HepG2 (cell line): ENCODE data around the gene UBAC1. TPM values are rescaled to one million over a fixed set of nuclear protein-coding genes. Genes with fewer than 3 reads are reported as not detected.

Experiments
- ATAC-seq: fragments of 200-7000 bp; cut with Tn5 transposase; 3 replicates; pipeline ENCODE4 v1.9.1; 2020; ENCODE audit warnings: mild to moderate bottlenecking, moderate library complexity
- BruUV-seq: library from RNA; stranded (reverse); fragments of 400-500 nt; replicated peaks from 2 replicates; lab custom pipeline; 2021; lab: Mats Ljungman, UMichigan
- CTCF ChIA-PET: fragments of 300-600 bp; formaldehyde crosslinking; extraction: SDS; loops from one replicate; lab custom pipeline; 2021; ENCODE audit warnings: low total read pairs, inconsistent platforms, low intra/inter-chr PET ratio; lab: Yijun Ruan, JAX
- POLR2A ChIA-PET: fragments of 350-600 bp; sonication (Branson Sonifier 250); formaldehyde crosslinking; loops from one replicate; lab custom pipeline; 2020; ENCODE audit warnings: antibody characterized with exemption, inconsistent platforms; lab: Yijun Ruan, JAX
- DNase-seq: peaks from one replicate; pipeline ENCODE4 v3.0.0-alpha.2; 2015; ENCODE audit warnings: low spot score
- FAIRE-seq: peaks from 3 replicates; lab custom pipeline; 2011; peaks lifted over from hg19 to GRCh38; lab: Jason Lieb, UNC
- H2AFZ ChIP-seq: one replicate; pipeline ENCODE4 v1.6.1; 2011; ENCODE audit warnings: low read length, inconsistent platforms
- H3K27ac ChIP-seq: fragments of 300-600 bp; 3 replicates; pipeline ENCODE4 v1.8.0; 2011; ENCODE audit warnings: mixed run types, mild to moderate bottlenecking, mixed read lengths, low read length, inconsistent platforms; ENCODE audit not compliant: insufficient read depth; ENCODE audit errors: extremely low read length
- H3K27me3 ChIP-seq, 2 experiments: fragments of 200-600 bp in 1 of 2; 2 replicates in 1 of 2; 3 replicates in 1 of 2; pipeline versions ENCODE4 v1.6.0 to v1.8.0; 2011; ENCODE audit warnings: low read length in 2 of 2, mild to moderate bottlenecking in 2 of 2, moderate library complexity in 2 of 2, inconsistent platforms in 1 of 2; ENCODE audit not compliant: insufficient read depth in 2 of 2, control insufficient read depth in 1 of 2
- H3K36me3 ChIP-seq, 2 experiments: fragments of 200-600 bp in 1 of 2; replicated peaks in 1 of 2; 2 replicates in 1 of 2; 3 replicates in 1 of 2; pipeline versions ENCODE4 v1.5.1 to v1.8.0; 2011; ENCODE audit warnings: low read length in 2 of 2, inconsistent platforms in 1 of 2; ENCODE audit not compliant: insufficient read depth in 2 of 2, control insufficient read depth in 1 of 2
- H3K4me1 ChIP-seq: 2 replicates; pipeline ENCODE4 v1.5.1; 2012; ENCODE audit warnings: low read length, inconsistent platforms; ENCODE audit not compliant: insufficient read depth
- H3K4me2 ChIP-seq: 2 replicates; pipeline ENCODE4 v1.6.0; 2011; ENCODE audit warnings: low read depth, low read length, inconsistent platforms
- H3K4me3 ChIP-seq, 3 experiments: fragments of 200-600 bp in 1 of 3; sonication (generic), shearing (Covaris generic) in 1 of 3; replicated peaks in 1 of 3; 2 replicates each; pipeline ENCODE4 v1.5.1; 2011 to 2016; ENCODE audit warnings: low read length in 3 of 3, inconsistent platforms in 2 of 3, low read depth in 2 of 3, mild to moderate bottlenecking in 2 of 3, control low read depth in 1 of 3, mixed read lengths in 1 of 3; ENCODE audit not compliant: insufficient read depth in 1 of 3
- H3K79me2 ChIP-seq: one replicate; pipeline ENCODE4 v1.6.1; 2011; ENCODE audit warnings: low read length, inconsistent platforms; ENCODE audit not compliant: insufficient read depth
- H3K9ac ChIP-seq: 2 replicates; pipeline ENCODE4 v1.6.0; 2011; ENCODE audit warnings: mild to moderate bottlenecking, low read depth, low read length, inconsistent platforms; ENCODE audit not compliant: insufficient read depth
- H3K9me3 ChIP-seq: 2 replicates; pipeline ENCODE4 v1.5.1; 2012; ENCODE audit warnings: mild to moderate bottlenecking, low read length
- H4K20me1 ChIP-seq: 2 replicates; pipeline ENCODE4 v1.6.0; 2011; ENCODE audit warnings: inconsistent platforms, mild to moderate bottlenecking, low read length, moderate library complexity; ENCODE audit not compliant: insufficient read depth
- DNMT1 ChIP-seq: sonication (generic); formaldehyde crosslinking; IDR thresholded peaks from 2 replicates; pipeline ENCODE4 v1.5.1; 2020; ENCODE audit warnings: mild to moderate bottlenecking, missing genetic modification reagents
- DNMT3B ChIP-seq: conservative IDR thresholded peaks from 2 replicates; pipeline ENCODE4 v1.6.1; 2016; ENCODE audit warnings: missing biosample characterization, control low read depth
- ZBTB8A ChIP-seq: sonication (generic); formaldehyde crosslinking; IDR thresholded peaks from 2 replicates; pipeline ENCODE4 v1.4.0; 2020; ENCODE audit warnings: mild to moderate bottlenecking, low read depth, missing genetic modification reagents, borderline replicate concordance
- ZNF496 ChIP-seq: sonication (generic); formaldehyde crosslinking; IDR thresholded peaks from 2 replicates; pipeline ENCODE4 v1.8.1; 2023; ENCODE audit warnings: mild to moderate bottlenecking, moderate library complexity, missing genetic modification reagents; ENCODE audit not compliant: insufficient replicate concordance
- ZNF556 ChIP-seq: sonication (generic); formaldehyde crosslinking; IDR thresholded peaks from 2 replicates; pipeline ENCODE4 v1.4.0; 2020; ENCODE audit warnings: mild to moderate bottlenecking, missing genetic modification reagents, borderline replicate concordance
- ZNF839 ChIP-seq: sonication (generic); formaldehyde crosslinking; IDR thresholded peaks from 2 replicates; pipeline ENCODE4 v1.4.0; 2020; ENCODE audit warnings: missing genetic modification reagents, mild to moderate bottlenecking, borderline replicate concordance
- WGBS: methylation state at CpG from one replicate; pipeline ENCODE4 v1.1.6; 2017; ENCODE audit warnings: low lambda C conversion rate; 5-methylcytosine and 5-hydroxymethylcytosine counted together
- in situ Hi-C: cut with HindIII; loops from 2 replicates; pipeline ENCODE4 v1.10.0; 2017; ENCODE audit warnings: low pct_unique_long_range_greater_than_20kb; ENCODE audit not compliant: extremely low pct_ligation_motif_present
- intact Hi-C: fragments of 100-400 bp; cut with micrococcal nuclease; formaldehyde crosslinking; loops from one replicate; pipeline ENCODE4 v1.10.0; 2022; ENCODE audit not compliant: unreplicated experiment
- polyA plus RNA-seq, 8 experiments: library from polyadenylated mRNA; depleted of rRNA in 3 of 8; stranded (reverse) in 7 of 8; unstranded in 1 of 8; fragments of >200 nt; fragmentation: Illumina TruSeq in 4 of 8; extraction: Trizol in 4 of 8; gene quantifications; 2 replicates each; pipeline versions ENCODE4 v1.2.1 to v1.2.3, GENCODE V29; 2011 to 2016; ENCODE audit warnings: low read depth in 4 of 8, missing spikeins in 1 of 8, mixed read lengths in 1 of 8; ENCODE audit not compliant: insufficient read depth in 1 of 8
- total RNA-seq, 5 experiments: library from RNA; depleted of rRNA; stranded (reverse); fragments of >200 nt; fragmentation: Illumina TruSeq; extraction: Trizol; gene quantifications; 2 replicates each; pipeline ENCODE4 v1.2.3, GENCODE V29; 2016; ENCODE audit warnings: low read depth in 1 of 5
- TF ChIP-seq, protein P1 (sequence below): sonication (generic); formaldehyde crosslinking; conservative IDR thresholded peaks from 2 replicates; pipeline ENCODE4 v1.8.0; 2022; ENCODE audit warnings: low read depth, missing genetic modification reagents
- TF ChIP-seq, protein P2 (sequence below): sonication (generic); formaldehyde crosslinking; conservative IDR thresholded peaks from 2 replicates; pipeline ENCODE4 v1.8.1; 2023; ENCODE audit warnings: missing genetic modification reagents
- TF ChIP-seq, protein P3 (sequence below): IDR thresholded peaks from 2 replicates; pipeline ENCODE4 v1.6.1; 2016; ENCODE audit warnings: missing biosample characterization, missing genetic modification reagents, low read depth
- TF ChIP-seq, protein P4 (sequence below): IDR thresholded peaks from 2 replicates; pipeline ENCODE4 v1.6.1; 2016; ENCODE audit warnings: mild to moderate bottlenecking, missing biosample characterization, missing genetic modification reagents

Gene UBAC1
- total and polyA plus RNA-seq, 2 of the 13 experiments (the other 11 are each of a cell fraction or from before 2014, with no cell fraction given) = 32.2 to 34.1 TPM

DNA sequence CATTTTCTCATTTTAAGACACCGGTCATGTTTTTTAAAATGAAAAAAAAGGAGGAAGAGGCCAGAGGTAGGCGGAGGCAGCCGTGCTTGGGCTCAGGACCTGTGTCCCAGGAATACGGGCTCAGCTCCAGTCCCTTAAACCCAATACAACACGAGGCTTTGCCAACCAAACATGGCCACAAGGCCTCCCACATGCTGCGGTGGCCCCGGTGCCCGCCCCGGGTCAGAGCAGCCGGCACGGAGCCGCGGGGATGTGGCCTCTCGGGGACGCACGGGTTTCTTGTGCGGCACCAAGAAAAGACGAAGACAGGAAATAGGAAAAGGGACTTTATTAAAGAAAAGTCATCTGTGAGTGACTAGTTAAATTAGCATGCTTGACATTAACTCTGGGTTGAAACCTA, 28.5 kb downstream of the UBAC1 start:
- H3K4me3 ChIP-seq = no peak overlapping the region
- no peak for FAIRE-seq
- in situ Hi-C loops (no loop called here), intact Hi-C loops (no loop called here)
- H4K20me1 ChIP-seq = no peaks in the 10 kb centered on the region
- H3K4me2 ChIP-seq = no peak overlapping the region
- DNase-seq = no peak
- ChIA-PET POLR2A (no interaction called here), CTCF (no interaction called here)
- TF ChIP-seq, protein P1, sequence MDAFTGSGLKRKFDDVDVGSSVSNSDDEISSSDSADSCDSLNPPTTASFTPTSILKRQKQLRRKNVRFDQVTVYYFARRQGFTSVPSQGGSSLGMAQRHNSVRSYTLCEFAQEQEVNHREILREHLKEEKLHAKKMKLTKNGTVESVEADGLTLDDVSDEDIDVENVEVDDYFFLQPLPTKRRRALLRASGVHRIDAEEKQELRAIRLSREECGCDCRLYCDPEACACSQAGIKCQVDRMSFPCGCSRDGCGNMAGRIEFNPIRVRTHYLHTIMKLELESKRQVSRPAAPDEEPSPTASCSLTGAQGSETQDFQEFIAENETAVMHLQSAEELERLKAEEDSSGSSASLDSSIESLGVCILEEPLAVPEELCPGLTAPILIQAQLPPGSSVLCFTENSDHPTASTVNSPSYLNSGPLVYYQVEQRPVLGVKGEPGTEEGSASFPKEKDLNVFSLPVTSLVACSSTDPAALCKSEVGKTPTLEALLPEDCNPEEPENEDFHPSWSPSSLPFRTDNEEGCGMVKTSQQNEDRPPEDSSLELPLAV = no peak
- TF ChIP-seq DNMT1 (CRISPR knock-in tag) (no peak), ZBTB8A (no peak), ZNF556 (CRISPR knock-in tag) (no peak), DNMT3B (CRISPR knock-in tag) (no peak), ZNF496 (CRISPR knock-in tag) (no peak), ZNF839 (CRISPR knock-in tag) (no peak)
- TF ChIP-seq, protein P2, sequence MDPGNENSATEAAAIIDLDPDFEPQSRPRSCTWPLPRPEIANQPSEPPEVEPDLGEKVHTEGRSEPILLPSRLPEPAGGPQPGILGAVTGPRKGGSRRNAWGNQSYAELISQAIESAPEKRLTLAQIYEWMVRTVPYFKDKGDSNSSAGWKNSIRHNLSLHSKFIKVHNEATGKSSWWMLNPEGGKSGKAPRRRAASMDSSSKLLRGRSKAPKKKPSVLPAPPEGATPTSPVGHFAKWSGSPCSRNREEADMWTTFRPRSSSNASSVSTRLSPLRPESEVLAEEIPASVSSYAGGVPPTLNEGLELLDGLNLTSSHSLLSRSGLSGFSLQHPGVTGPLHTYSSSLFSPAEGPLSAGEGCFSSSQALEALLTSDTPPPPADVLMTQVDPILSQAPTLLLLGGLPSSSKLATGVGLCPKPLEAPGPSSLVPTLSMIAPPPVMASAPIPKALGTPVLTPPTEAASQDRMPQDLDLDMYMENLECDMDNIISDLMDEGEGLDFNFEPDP (CRISPR knock-in tag) = no peak
- TF ChIP-seq, protein P3, sequence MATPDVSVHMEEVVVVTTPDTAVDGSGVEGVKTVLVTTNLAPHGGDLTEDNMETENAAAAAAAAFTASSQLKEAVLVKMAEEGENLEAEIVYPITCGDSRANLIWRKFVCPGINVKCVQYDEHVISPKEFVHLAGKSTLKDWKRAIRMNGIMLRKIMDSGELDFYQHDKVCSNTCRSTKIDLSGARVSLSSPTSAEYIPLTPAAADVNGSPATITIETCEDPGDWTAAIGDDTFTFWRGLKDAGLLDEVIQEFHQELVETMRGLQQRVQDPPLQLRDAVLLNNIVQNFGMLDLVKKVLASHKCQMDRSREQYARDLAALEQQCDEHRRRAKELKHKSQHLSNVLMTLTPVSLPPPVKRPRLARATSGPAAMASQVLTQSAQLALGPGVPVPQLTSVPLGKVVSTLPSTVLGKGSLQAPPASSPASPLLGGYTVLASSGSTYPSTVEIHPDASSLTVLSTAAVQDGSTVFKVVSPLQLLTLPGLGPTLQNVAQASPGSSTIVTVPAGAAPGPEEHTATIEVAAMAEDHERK (CRISPR knock-in tag) = no peak
- TF ChIP-seq, protein P4, sequence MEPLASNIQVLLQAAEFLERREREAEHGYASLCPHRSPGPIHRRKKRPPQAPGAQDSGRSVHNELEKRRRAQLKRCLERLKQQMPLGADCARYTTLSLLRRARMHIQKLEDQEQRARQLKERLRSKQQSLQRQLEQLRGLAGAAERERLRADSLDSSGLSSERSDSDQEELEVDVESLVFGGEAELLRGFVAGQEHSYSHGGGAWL = no peak
- no peak overlapping the region for H3K27ac ChIP-seq
- H3K4me1 ChIP-seq = no peaks in the 10 kb centered on the region
- H2AFZ ChIP-seq = no peak overlapping the region
- no peaks in the 10 kb centered on the region for H3K27me3 ChIP-seq
- no peaks in the 10 kb centered on the region for H3K79me2 ChIP-seq
- ATAC-seq = no peak
- no peaks in the 10 kb centered on the region for H3K9me3 ChIP-seq
- over 99% methylated on average over 18 of the region's 18 CpGs for WGBS
- no TSS peak for BruUV-seq
- no peak overlapping the region for H3K9ac ChIP-seq
- peaks cover 10 to 38% of the 10 kb centered on the region in 2 experiments for H3K36me3 ChIP-seq
